ENCODE data around the gene ZNG1A. TPM values are rescaled to one million over a fixed set of nuclear protein-coding genes. Genes with fewer than 3 reads are reported as not detected.
A peak's percentile ranks its signal among the peaks of the same experiment; 100 is the strongest.
"Not testable (repeated sequence)": the region's sequence is repeated elsewhere in the genome, so short reads cannot be mapped to it uniquely, and the experiment has no call there.

Gene ZNG1A
- total and polyA plus RNA-seq, 5 donors from 2014 or later: 12.3 to 28.5 (median 18.3) TPM

DNA sequence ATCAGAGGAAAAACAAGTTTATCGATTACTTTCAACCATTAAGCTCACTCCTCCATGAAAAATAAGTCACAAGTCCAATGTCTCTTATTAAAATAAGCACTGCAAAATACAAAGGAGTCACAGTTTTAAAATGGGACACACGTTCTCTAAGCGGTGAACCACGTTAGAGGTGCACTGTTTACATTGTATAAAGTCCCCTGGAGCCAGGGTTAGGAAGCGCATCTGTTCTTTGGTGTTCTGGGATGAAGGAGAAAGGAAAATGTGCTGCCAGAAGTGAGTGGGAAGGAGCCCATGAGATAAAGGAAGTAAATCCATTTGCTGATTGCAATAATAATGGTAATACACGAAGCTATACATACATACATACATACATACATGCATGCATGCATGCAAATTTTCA is 91.0 kb downstream of the ZNG1A start:
- H3K9me3 ChIP-seq (ENCODE audit: control insufficient read depth in 2 of 2, low read length in 2 of 2); H3K27ac Mint-ChIP-seq; H3K4me3 Mint-ChIP-seq; H3K36me3 Mint-ChIP-seq; ATAC-seq (ENCODE audit: low read depth in 2 of 2); H3K4me3 ChIP-seq (ENCODE audit: low read depth, low read length); DNase-seq; H3K27ac ChIP-seq (ENCODE audit: insufficient read depth, low read length, poor library complexity, severe bottlenecking); H3K9me3 Mint-ChIP-seq; H3K27me3 ChIP-seq (ENCODE audit: control insufficient read depth, insufficient read depth, low read length); H3K4me1 ChIP-seq (ENCODE audit: control insufficient read depth, insufficient read depth, low read length, poor library complexity, severe bottlenecking); H3K36me3 ChIP-seq (ENCODE audit: control insufficient read depth, insufficient read depth, low read length); H3K4me1 Mint-ChIP-seq: not testable (repeated sequence)
- peaks cover 11% of the 10 kb centered on the region for H3K27me3 Mint-ChIP-seq

GRCh38 chr9:87105-87504 is 91.8 kb downstream of the ZNG1A start:
- H3K27ac Mint-ChIP-seq; H3K4me3 Mint-ChIP-seq; DNase-seq; H3K9me3 Mint-ChIP-seq; H3K4me1 ChIP-seq (ENCODE audit: control insufficient read depth, insufficient read depth, low read length, poor library complexity, severe bottlenecking); H3K9me3 ChIP-seq (ENCODE audit: control insufficient read depth in 2 of 2, low read length in 2 of 2); H3K4me1 Mint-ChIP-seq; H3K27me3 ChIP-seq (ENCODE audit: control insufficient read depth, insufficient read depth, low read length); H3K27ac ChIP-seq (ENCODE audit: insufficient read depth, low read length, poor library complexity, severe bottlenecking); ATAC-seq (ENCODE audit: low read depth in 2 of 2); H3K4me3 ChIP-seq (ENCODE audit: low read depth, low read length); H3K36me3 Mint-ChIP-seq; H3K36me3 ChIP-seq (ENCODE audit: control insufficient read depth, insufficient read depth, low read length): not testable (repeated sequence)
- H3K27me3 Mint-ChIP-seq: peaks cover 11% of the 10 kb centered on the region

GRCh38 chr9:86697-87096 is 92.2 kb downstream of the ZNG1A start:
- H3K4me1 ChIP-seq (ENCODE audit: control insufficient read depth, insufficient read depth, low read length, poor library complexity, severe bottlenecking); H3K4me3 Mint-ChIP-seq; H3K4me3 ChIP-seq (ENCODE audit: low read depth, low read length); H3K36me3 Mint-ChIP-seq; H3K9me3 ChIP-seq (ENCODE audit: control insufficient read depth in 2 of 2, low read length in 2 of 2); H3K9me3 Mint-ChIP-seq; H3K36me3 ChIP-seq (ENCODE audit: control insufficient read depth, insufficient read depth, low read length); H3K4me1 Mint-ChIP-seq; H3K27ac Mint-ChIP-seq; H3K27ac ChIP-seq (ENCODE audit: insufficient read depth, low read length, poor library complexity, severe bottlenecking); H3K27me3 ChIP-seq (ENCODE audit: control insufficient read depth, insufficient read depth, low read length); DNase-seq: not testable (repeated sequence)
- ATAC-seq (ENCODE audit: low read depth in 2 of 2): peak in 1 of 2 donors; percentile 25
- H3K27me3 Mint-ChIP-seq: peaks cover 11% of the 10 kb centered on the region

GRCh38 chr9:82932-83689 is 95.7 kb downstream of the ZNG1A start:
- H3K27ac Mint-ChIP-seq; H3K4me3 Mint-ChIP-seq; H3K36me3 ChIP-seq (ENCODE audit: control insufficient read depth, insufficient read depth, low read length); H3K4me3 ChIP-seq (ENCODE audit: low read depth, low read length); ATAC-seq (ENCODE audit: low read depth in 2 of 2); H3K27me3 ChIP-seq (ENCODE audit: control insufficient read depth, insufficient read depth, low read length); H3K36me3 Mint-ChIP-seq; DNase-seq; H3K4me1 Mint-ChIP-seq; H3K4me1 ChIP-seq (ENCODE audit: control insufficient read depth, insufficient read depth, low read length, poor library complexity, severe bottlenecking); H3K9me3 ChIP-seq (ENCODE audit: control insufficient read depth in 2 of 2, low read length in 2 of 2); H3K27ac ChIP-seq (ENCODE audit: insufficient read depth, low read length, poor library complexity, severe bottlenecking); H3K9me3 Mint-ChIP-seq: not testable (repeated sequence)
- H3K27me3 Mint-ChIP-seq: peaks cover 11% of the 10 kb centered on the region

DNA sequence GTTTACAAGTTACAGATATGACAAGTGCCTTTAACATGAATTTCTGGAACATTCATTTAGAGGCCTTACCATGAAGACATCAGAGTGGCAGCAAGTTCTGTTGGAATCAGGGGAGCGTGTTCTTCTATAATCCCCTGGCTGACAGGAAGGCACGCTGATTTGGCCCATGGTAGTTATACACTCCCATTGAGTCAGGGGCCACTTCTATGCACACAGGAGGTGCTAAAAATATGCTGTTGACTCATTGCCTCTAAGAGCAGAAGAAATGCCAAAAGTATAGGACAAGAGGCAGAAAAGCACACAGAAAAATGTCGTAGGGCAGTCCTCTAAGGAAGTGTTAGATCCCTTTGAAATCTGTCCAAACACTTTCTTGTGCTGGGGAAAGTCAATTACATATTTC is 100.5 kb downstream of the ZNG1A start:
- H3K36me3 ChIP-seq (ENCODE audit: control insufficient read depth, insufficient read depth, low read length); ATAC-seq (ENCODE audit: low read depth in 2 of 2); H3K4me1 ChIP-seq (ENCODE audit: control insufficient read depth, insufficient read depth, low read length, poor library complexity, severe bottlenecking); H3K9me3 ChIP-seq (ENCODE audit: control insufficient read depth in 2 of 2, low read length in 2 of 2); H3K27me3 ChIP-seq (ENCODE audit: control insufficient read depth, insufficient read depth, low read length); H3K9me3 Mint-ChIP-seq; H3K4me1 Mint-ChIP-seq; DNase-seq; H3K27ac ChIP-seq (ENCODE audit: insufficient read depth, low read length, poor library complexity, severe bottlenecking); H3K27ac Mint-ChIP-seq; H3K36me3 Mint-ChIP-seq; H3K4me3 ChIP-seq (ENCODE audit: low read depth, low read length); H3K4me3 Mint-ChIP-seq: not testable (repeated sequence)
- H3K27me3 Mint-ChIP-seq: peaks cover 11% of the 10 kb centered on the region

DNA sequence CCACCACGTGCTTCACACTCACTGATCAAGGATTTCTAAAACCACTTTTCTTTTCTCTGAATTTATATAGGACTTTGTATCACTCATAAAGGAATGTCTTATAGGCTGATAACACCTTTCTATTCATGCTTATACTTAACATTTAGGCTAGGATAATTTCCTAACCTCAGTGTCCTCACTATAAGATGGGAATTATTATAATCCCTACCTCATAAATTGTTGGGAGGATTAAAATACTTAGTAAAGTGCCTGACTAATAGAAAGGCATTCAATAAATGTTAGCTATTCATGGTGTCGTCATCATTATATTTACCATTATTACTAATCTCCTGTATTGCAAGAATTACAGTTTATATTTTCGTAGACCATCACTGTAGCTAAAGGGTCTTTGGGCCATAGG is 102.5 kb downstream of the ZNG1A start:
- H3K27me3 ChIP-seq (ENCODE audit: control insufficient read depth, insufficient read depth, low read length); H3K36me3 Mint-ChIP-seq; H3K9me3 Mint-ChIP-seq; H3K4me3 ChIP-seq (ENCODE audit: low read depth, low read length); DNase-seq; H3K4me1 ChIP-seq (ENCODE audit: control insufficient read depth, insufficient read depth, low read length, poor library complexity, severe bottlenecking); H3K27ac ChIP-seq (ENCODE audit: insufficient read depth, low read length, poor library complexity, severe bottlenecking); H3K4me1 Mint-ChIP-seq; H3K4me3 Mint-ChIP-seq; ATAC-seq (ENCODE audit: low read depth in 2 of 2); H3K36me3 ChIP-seq (ENCODE audit: control insufficient read depth, insufficient read depth, low read length); H3K27ac Mint-ChIP-seq; H3K9me3 ChIP-seq (ENCODE audit: control insufficient read depth in 2 of 2, low read length in 2 of 2): not testable (repeated sequence)
- H3K27me3 Mint-ChIP-seq: peaks cover 11% of the 10 kb centered on the region

DNA sequence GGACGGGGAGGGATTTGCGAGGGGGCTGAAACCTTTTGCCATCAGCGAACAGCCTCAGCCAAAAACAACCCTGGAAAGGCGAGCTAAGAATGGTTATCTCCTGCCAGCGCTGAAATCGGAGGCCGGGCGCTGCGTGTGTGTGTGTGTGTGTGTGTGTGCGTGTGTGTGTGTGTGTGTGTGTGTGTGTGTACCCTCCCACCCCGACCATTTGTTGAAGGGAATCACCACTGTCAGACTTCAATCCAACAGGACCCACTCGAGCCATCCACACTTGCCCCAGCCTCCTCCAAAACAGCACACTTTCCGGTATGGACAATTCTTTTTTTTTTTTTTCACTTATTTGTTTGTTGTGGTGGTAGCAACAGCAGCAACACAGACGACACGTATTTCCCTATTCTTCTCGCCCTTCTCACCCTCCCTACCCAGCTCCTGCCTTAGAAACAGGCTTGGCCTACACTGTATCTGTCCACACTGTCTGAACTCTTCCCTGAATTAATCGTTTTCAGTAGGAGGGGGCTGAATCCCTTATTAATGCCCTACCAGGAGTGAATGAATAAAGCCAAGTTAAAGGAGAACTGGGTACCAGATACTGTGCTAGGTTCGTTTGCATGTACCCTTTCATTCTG is 104.8 kb downstream of the ZNG1A start:
- H3K27ac ChIP-seq (ENCODE audit: insufficient read depth, low read length, poor library complexity, severe bottlenecking); H3K4me1 Mint-ChIP-seq; H3K36me3 ChIP-seq (ENCODE audit: control insufficient read depth, insufficient read depth, low read length); H3K36me3 Mint-ChIP-seq; H3K27me3 ChIP-seq (ENCODE audit: control insufficient read depth, insufficient read depth, low read length); H3K27ac Mint-ChIP-seq; ATAC-seq (ENCODE audit: low read depth in 2 of 2); H3K4me3 ChIP-seq (ENCODE audit: low read depth, low read length); H3K4me1 ChIP-seq (ENCODE audit: control insufficient read depth, insufficient read depth, low read length, poor library complexity, severe bottlenecking); DNase-seq; H3K9me3 ChIP-seq (ENCODE audit: control insufficient read depth in 2 of 2, low read length in 2 of 2); H3K9me3 Mint-ChIP-seq; H3K27me3 Mint-ChIP-seq: not testable (repeated sequence)
- H3K4me3 Mint-ChIP-seq: peak overlapping the region in 3 of 4 donors; percentile 52 to 72 (median 64)
